ENCODE results near the gene STAG1. TPM values are rescaled to one million over a fixed set of nuclear protein-coding genes. Genes with fewer than 3 reads are reported as not detected.
"Not testable (repeated sequence)": the region's sequence is repeated elsewhere in the genome, so short reads cannot be mapped to it uniquely, and the experiment has no call there.

STAG1 gene
- total and polyA plus RNA-seq, 9 donors: 18.7 to 66.3 (median 55.8) TPM

- Histone ChIP-seq H3K27me3 (no peaks in the 10 kb centered on the region), H3K4me3 (no peak overlapping the region), H3K36me3 (no peaks in the 10 kb centered on the region), H3K27ac (no peak overlapping the region), H3K4me1 (ENCODE audit: insufficient read depth) (peaks cover 2% of the 10 kb centered on the region), H3K9me3 (no peaks in the 10 kb centered on the region)
- TF ChIP-seq CTCF (IDR thresholded peaks at IDR 0.05) (no peak), EP300 (IDR thresholded peaks at IDR 0.05) (no peak), POLR2A (IDR thresholded peaks at IDR 0.05) (no peak)
- intact Hi-C loops (cut with DNase I): no loop called here
- WGBS, 3 donors: 47 to 91% (median 85%) methylated on average over 2 of the region's 2 CpGs
- no peak for DNase-seq
Measured at GRCh38 chr3:136650461-136650860, 101.7 kb downstream of the STAG1 start.

GRCh38 chr3:136645915-136646314 lies 106.3 kb downstream of the STAG1 start:
- Histone ChIP-seq H3K4me3 (no peak overlapping the region), H3K27me3 (no peaks in the 10 kb centered on the region), H3K27ac (no peak overlapping the region), H3K9me3 (no peaks in the 10 kb centered on the region), H3K36me3 (no peaks in the 10 kb centered on the region), H3K4me1 (ENCODE audit: insufficient read depth) (peaks cover 5% of the 10 kb centered on the region)
- DNase-seq: no peak
- intact Hi-C loops (cut with DNase I): no loop called here
- 96 to 100% (median 97%) methylated on average over 2 of the region's 2 CpGs for WGBS, 3 donors
- TF ChIP-seq EP300 (IDR thresholded peaks at IDR 0.05) (no peak), POLR2A (IDR thresholded peaks at IDR 0.05) (no peak), CTCF (IDR thresholded peaks at IDR 0.05) (no peak)

- TF ChIP-seq EP300 (IDR thresholded peaks at IDR 0.05): no peak
- H3K4me3 ChIP-seq: no peak overlapping the region
- H3K4me1 ChIP-seq (ENCODE audit: insufficient read depth): peaks cover 5% of the 10 kb centered on the region
- no peaks in the 10 kb centered on the region for H3K9me3 ChIP-seq
- H3K36me3 ChIP-seq: no peaks in the 10 kb centered on the region
- no peaks in the 10 kb centered on the region for H3K27me3 ChIP-seq
- WGBS, 3 donors: 87 to 93% (median 91%) methylated on average over 1 of the region's 1 CpG
- no peak for DNase-seq
- intact Hi-C loops (cut with DNase I): no loop called here
- H3K27ac ChIP-seq: no peak overlapping the region
Measured at GRCh38 chr3:136644212-136644611, 108.0 kb downstream of the STAG1 start.

- H3K27me3 ChIP-seq; H3K4me1 ChIP-seq (ENCODE audit: insufficient read depth); H3K27ac ChIP-seq; H3K9me3 ChIP-seq; H3K4me3 ChIP-seq; DNase-seq; intact Hi-C loops (cut with DNase I); H3K36me3 ChIP-seq: not testable (repeated sequence)
- 92 to 100% (median 95%) methylated on average over 2 of the region's 2 CpGs for WGBS, 3 donors
Measured at GRCh38 chr3:136643380-136643779, 108.8 kb downstream of the STAG1 start.

- no peaks in the 10 kb centered on the region for H3K36me3 ChIP-seq
- no peak overlapping the region for H3K4me3 ChIP-seq
- H3K4me1 ChIP-seq (ENCODE audit: insufficient read depth): peaks cover 5% of the 10 kb centered on the region
- no peak overlapping the region for H3K27ac ChIP-seq
- intact Hi-C loops (cut with DNase I): no loop called here
- 98 to 100% (median 100%) methylated on average over 1 of the region's 1 CpG for WGBS, 3 donors
- no peaks in the 10 kb centered on the region for H3K9me3 ChIP-seq
- TF ChIP-seq EP300 (IDR thresholded peaks at IDR 0.05) (no peak), POLR2A (IDR thresholded peaks at IDR 0.05) (no peak), CTCF (IDR thresholded peaks at IDR 0.05) (no peak)
- H3K27me3 ChIP-seq: no peaks in the 10 kb centered on the region
- DNase-seq: no peak
Measured at GRCh38 chr3:136642711-136643110, 109.5 kb downstream of the STAG1 start.

- no peak overlapping the region for H3K27ac ChIP-seq
- WGBS, 3 donors: 71 to 76% (median 74%) methylated on average over 1 of the region's 1 CpG
- no peaks in the 10 kb centered on the region for H3K27me3 ChIP-seq
- no peaks in the 10 kb centered on the region for H3K36me3 ChIP-seq
- no peaks in the 10 kb centered on the region for H3K9me3 ChIP-seq
- peaks cover 2% of the 10 kb centered on the region for H3K4me1 ChIP-seq (ENCODE audit: insufficient read depth)
- H3K4me3 ChIP-seq: no peak overlapping the region
- TF ChIP-seq EP300 (IDR thresholded peaks at IDR 0.05) (no peak), CTCF (IDR thresholded peaks at IDR 0.05) (no peak), POLR2A (IDR thresholded peaks at IDR 0.05) (no peak)
- intact Hi-C loops (cut with DNase I): no loop called here
- no peak for DNase-seq
Measured at GRCh38 chr3:136639069-136639468, 113.1 kb downstream of the STAG1 start.
